GM19328 (cell line): ENCODE measurements around the gene EXOC3.

Experiments
- ATAC-seq: cut with Tn5 transposase; IDR thresholded peaks from one replicate; pipeline ENCODE4 v1.9.1; 2021; ENCODE audit warnings: mild to moderate bottlenecking, moderate library complexity; ENCODE audit not compliant: unreplicated experiment

Gene EXOC3

GRCh38 chr5:454936-455335 lies 12.0 kb downstream of the EXOC3 start:
- no peak for ATAC-seq

- ATAC-seq: no peak
These were observed 12.8 kb downstream of the EXOC3 start for GRCh38 chr5:455806-456205.

- ATAC-seq: no peak
These were observed 13.6 kb downstream of the EXOC3 start for GRCh38 chr5:456351-457194.

- ATAC-seq: no peak
These were observed 14.4 kb downstream of the EXOC3 start for GRCh38 chr5:457195-457961.

GRCh38 chr5:458547-459353 lies 15.8 kb downstream of the EXOC3 start:
- ATAC-seq: no peak

GRCh38 chr5:459562-460272 lies 16.7 kb downstream of the EXOC3 start:
- ATAC-seq: no peak

- ATAC-seq: no peak
These were observed 17.3 kb downstream of the EXOC3 start for GRCh38 chr5:460273-460625.

GRCh38 chr5:462051-462481 lies 19.1 kb downstream of the EXOC3 start:
- no peak for ATAC-seq

GRCh38 chr5:463301-463700 lies 20.3 kb downstream of the EXOC3 start:
- no peak for ATAC-seq

DNA sequence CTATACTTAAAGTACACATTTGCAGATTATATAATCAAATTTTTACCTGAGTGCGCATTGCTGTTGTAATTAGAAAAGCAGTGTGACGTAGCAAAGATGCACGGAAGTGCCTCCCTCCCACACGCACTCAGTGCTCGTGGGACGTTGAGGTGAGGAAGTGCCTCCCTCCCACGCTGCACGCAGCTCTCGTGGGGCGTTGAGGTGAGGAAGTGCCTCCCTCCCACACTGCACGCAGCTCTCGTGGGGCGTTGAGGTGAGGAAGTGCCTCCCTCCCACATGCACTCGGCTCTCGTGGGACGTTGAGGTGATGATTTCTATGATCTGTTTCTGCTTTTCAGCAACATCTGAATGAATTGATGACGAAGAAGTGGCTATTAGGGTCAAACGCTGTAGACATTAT lies 21.0 kb downstream of the EXOC3 start:
- no peak for ATAC-seq

DNA sequence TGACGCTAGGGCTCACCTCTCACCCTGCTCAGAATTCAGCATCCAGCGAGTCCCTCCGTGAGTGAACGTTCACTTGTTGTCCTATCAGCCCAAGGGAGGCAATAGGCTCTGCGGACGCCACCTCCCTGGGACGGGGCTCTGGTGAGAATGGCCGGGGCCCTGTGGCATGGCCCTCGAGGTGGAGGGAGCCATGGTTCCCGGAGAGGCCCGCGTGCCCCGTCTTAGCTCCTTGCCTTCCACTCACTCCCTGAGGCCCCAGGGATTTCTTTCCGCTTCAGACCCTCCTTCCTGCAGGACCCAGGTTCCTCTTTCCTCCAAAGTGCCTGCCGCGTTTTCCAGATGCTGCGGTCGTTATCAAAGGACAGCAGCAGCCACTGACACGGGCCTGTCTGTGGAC lies 21.5 kb downstream of the EXOC3 start:
- ATAC-seq: no peak

- ATAC-seq: no peak
These were observed 22.0 kb downstream of the EXOC3 start for GRCh38 chr5:464843-465590.

- ATAC-seq: no peak
These were observed 22.8 kb downstream of the EXOC3 start for GRCh38 chr5:465591-466403.

GRCh38 chr5:466661-467310 lies 23.8 kb downstream of the EXOC3 start:
- ATAC-seq: no peak

GRCh38 chr5:468401-468800 lies 25.4 kb downstream of the EXOC3 start:
- ATAC-seq: no peak

- ATAC-seq: no peak
These were observed 26.9 kb downstream of the EXOC3 start for GRCh38 chr5:469752-470483.

GRCh38 chr5:470961-471749 lies 28.2 kb downstream of the EXOC3 start:
- ATAC-seq: no peak
